ENCODE measurements around the gene FRMD3. TPM values are rescaled to one million over a fixed set of nuclear protein-coding genes. Genes with fewer than 3 reads are reported as not detected.

The FRMD3 gene
- total RNA-seq, 1 donor from 2014 or later: 0.59 TPM

- TF ChIP-seq, protein P1, sequence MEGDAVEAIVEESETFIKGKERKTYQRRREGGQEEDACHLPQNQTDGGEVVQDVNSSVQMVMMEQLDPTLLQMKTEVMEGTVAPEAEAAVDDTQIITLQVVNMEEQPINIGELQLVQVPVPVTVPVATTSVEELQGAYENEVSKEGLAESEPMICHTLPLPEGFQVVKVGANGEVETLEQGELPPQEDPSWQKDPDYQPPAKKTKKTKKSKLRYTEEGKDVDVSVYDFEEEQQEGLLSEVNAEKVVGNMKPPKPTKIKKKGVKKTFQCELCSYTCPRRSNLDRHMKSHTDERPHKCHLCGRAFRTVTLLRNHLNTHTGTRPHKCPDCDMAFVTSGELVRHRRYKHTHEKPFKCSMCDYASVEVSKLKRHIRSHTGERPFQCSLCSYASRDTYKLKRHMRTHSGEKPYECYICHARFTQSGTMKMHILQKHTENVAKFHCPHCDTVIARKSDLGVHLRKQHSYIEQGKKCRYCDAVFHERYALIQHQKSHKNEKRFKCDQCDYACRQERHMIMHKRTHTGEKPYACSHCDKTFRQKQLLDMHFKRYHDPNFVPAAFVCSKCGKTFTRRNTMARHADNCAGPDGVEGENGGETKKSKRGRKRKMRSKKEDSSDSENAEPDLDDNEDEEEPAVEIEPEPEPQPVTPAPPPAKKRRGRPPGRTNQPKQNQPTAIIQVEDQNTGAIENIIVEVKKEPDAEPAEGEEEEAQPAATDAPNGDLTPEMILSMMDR (IDR thresholded peaks at IDR 0.05; ENCODE audit: unreplicated experiment): no peak
- Mint-ChIP-seq H3K9me3 (ENCODE audit: unreplicated experiment) (no peaks in the 10 kb centered on the region), H3K27me3 (ENCODE audit: unreplicated experiment) (peaks cover 3% of the 10 kb centered on the region), H3K4me1 (ENCODE audit: unreplicated experiment) (no peaks in the 10 kb centered on the region), H3K36me3 (ENCODE audit: low read depth, unreplicated experiment) (no peaks in the 10 kb centered on the region), H3K4me3 (ENCODE audit: unreplicated experiment) (no peak overlapping the region), H3K27ac (ENCODE audit: unreplicated experiment) (no peak overlapping the region)
- DNase-seq (ENCODE audit: low spot score): no peak
Observed at GRCh38 chr9:83449983-83450382, 88.2 kb downstream of the FRMD3 start.

- H3K4me3 Mint-ChIP-seq (ENCODE audit: unreplicated experiment): no peak overlapping the region
- no peak overlapping the region for H3K27ac Mint-ChIP-seq (ENCODE audit: unreplicated experiment)
- no peaks in the 10 kb centered on the region for H3K9me3 Mint-ChIP-seq (ENCODE audit: unreplicated experiment)
Observed at GRCh38 chr9:83449166-83449565, 89.0 kb downstream of the FRMD3 start.

DNA sequence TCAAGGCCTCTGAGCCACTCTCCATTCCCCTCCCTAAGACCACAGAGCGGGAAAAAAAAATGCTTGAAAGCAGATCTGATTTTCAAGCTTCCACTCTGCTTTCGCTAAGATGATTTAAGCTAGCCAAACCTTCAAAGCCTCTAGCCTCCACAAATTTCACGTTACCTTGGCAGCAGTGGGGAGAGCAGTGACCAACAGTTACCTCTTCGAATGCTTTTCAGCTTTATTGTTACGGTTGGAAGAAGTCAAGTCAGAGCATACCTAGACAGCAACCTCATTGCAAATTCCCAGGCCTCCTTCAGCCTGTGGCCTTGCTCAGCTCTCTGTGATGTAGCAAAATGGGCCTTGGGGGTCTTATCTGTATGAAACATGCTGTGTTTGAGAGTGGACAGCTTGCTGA, 89.6 kb downstream of the FRMD3 start:
- Mint-ChIP-seq H3K27me3 (ENCODE audit: unreplicated experiment) (peaks cover 3% of the 10 kb centered on the region), H3K36me3 (ENCODE audit: low read depth, unreplicated experiment) (no peaks in the 10 kb centered on the region), H3K4me3 (ENCODE audit: unreplicated experiment) (no peak overlapping the region), H3K27ac (ENCODE audit: unreplicated experiment) (no peak overlapping the region), H3K9me3 (ENCODE audit: unreplicated experiment) (no peaks in the 10 kb centered on the region), H3K4me1 (ENCODE audit: unreplicated experiment) (no peaks in the 10 kb centered on the region)
- DNase-seq (ENCODE audit: low spot score): no peak
- TF ChIP-seq, protein P1 (IDR thresholded peaks at IDR 0.05; ENCODE audit: unreplicated experiment): no peak

More at GRCh38 chr9:83449166-83449565, 89.0 kb downstream of the FRMD3 start:
- no peak for DNase-seq (ENCODE audit: low spot score)
- TF ChIP-seq, protein P1 (IDR thresholded peaks at IDR 0.05; ENCODE audit: unreplicated experiment): no peak
- Mint-ChIP-seq H3K4me1 (ENCODE audit: unreplicated experiment) (no peaks in the 10 kb centered on the region), H3K27me3 (ENCODE audit: unreplicated experiment) (peaks cover 3% of the 10 kb centered on the region), H3K36me3 (ENCODE audit: low read depth, unreplicated experiment) (no peaks in the 10 kb centered on the region)

DNA sequence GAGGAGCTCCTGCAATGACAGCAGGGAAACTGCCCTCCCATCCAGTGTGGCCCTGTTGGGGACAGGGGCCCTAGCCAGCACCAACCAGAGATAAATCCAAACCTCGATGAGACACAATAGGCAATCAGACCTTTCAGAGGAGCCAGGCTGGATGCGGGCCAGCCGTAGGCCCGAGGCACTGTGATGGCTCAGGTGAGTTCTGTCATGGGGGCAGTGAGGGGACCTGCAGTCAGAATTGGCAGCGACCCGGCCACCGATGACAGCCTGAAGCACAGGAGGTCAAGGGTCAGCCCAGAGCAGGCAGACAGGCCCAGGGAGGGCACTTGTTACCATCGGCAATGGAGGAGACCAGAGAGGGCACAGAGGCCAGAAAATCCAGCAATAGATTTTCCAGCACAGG, 90.8 kb downstream of the FRMD3 start:
- Mint-ChIP-seq H3K36me3 (ENCODE audit: low read depth, unreplicated experiment) (no peaks in the 10 kb centered on the region), H3K4me1 (ENCODE audit: unreplicated experiment) (no peaks in the 10 kb centered on the region), H3K9me3 (ENCODE audit: unreplicated experiment) (no peaks in the 10 kb centered on the region), H3K27ac (ENCODE audit: unreplicated experiment) (no peak overlapping the region), H3K4me3 (ENCODE audit: unreplicated experiment) (no peak overlapping the region), H3K27me3 (ENCODE audit: unreplicated experiment) (peaks cover 3% of the 10 kb centered on the region)
- TF ChIP-seq, protein P1 (IDR thresholded peaks at IDR 0.05; ENCODE audit: unreplicated experiment): no peak
- DNase-seq (ENCODE audit: low spot score): no peak

DNA sequence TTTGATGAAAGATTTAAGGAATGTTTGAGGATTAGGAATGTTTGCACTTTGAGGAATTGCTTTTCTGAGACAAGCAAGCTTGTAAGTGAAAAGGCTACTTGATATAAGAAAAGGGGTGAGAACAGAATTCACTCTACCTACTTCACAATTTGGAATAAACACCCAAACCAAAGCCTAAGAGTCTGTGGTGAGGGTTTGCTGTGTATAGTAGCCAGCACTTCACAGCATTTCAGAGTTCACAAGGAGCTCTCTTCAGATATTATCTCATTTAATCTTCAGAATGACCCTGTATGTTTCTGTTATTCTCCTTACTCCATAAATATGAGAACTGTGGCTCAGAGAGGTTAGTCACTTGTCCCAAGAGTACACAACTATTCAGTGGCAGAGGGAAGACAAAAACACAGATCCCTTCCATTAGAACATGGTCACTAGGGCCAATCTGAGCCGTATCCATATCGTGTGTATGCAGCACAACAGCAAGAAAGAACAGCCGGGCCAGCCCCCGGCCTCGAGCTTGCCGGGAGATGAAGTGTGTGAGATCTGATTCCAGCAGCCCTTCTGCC, 92.4 kb downstream of the FRMD3 start:
- H3K36me3 Mint-ChIP-seq (ENCODE audit: low read depth, unreplicated experiment): no peaks in the 10 kb centered on the region
- DNase-seq (ENCODE audit: low spot score): no peak
- H3K27ac Mint-ChIP-seq (ENCODE audit: unreplicated experiment): no peak overlapping the region

More for the DNA sequence above, 92.4 kb downstream of the FRMD3 start:
- Mint-ChIP-seq H3K4me1 (ENCODE audit: unreplicated experiment) (no peaks in the 10 kb centered on the region), H3K9me3 (ENCODE audit: unreplicated experiment) (no peaks in the 10 kb centered on the region), H3K27me3 (ENCODE audit: unreplicated experiment) (peaks cover 3% of the 10 kb centered on the region), H3K4me3 (ENCODE audit: unreplicated experiment) (no peak overlapping the region)
- TF ChIP-seq, protein P1 (IDR thresholded peaks at IDR 0.05; ENCODE audit: unreplicated experiment): no peak
